HG03139 (cell line): ENCODE results near the gene BNC1.
"Not testable (repeated sequence)": the region's sequence is repeated elsewhere in the genome, so short reads cannot be mapped to it uniquely, and the experiment has no call there.

Experiments used
- ATAC-seq: cut with Tn5 transposase; IDR thresholded peaks from one replicate; pipeline ENCODE4 v1.9.1; 2021; ENCODE audit not compliant: unreplicated experiment

Gene BNC1

DNA sequence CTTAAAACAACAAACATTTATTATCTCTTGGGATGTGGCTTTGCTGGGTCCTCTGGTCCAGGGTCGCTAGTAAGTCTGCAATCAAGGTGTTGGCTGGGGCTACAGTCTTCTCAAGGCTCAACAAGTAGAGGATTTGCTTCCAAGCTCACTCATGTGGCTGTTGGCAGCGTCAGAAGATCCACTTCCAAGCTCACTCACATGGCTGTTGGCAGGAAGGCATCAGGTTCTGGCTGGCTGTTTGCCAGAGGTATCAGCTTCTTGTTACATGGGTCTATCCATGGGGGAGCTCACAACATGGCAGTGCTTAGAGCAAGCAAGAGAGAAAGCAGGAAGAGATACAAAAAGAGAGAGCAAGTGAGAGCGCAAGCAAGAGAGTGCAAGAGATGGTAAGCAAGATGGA, 15.0 kb upstream of the BNC1 start:
- no peak for ATAC-seq

DNA sequence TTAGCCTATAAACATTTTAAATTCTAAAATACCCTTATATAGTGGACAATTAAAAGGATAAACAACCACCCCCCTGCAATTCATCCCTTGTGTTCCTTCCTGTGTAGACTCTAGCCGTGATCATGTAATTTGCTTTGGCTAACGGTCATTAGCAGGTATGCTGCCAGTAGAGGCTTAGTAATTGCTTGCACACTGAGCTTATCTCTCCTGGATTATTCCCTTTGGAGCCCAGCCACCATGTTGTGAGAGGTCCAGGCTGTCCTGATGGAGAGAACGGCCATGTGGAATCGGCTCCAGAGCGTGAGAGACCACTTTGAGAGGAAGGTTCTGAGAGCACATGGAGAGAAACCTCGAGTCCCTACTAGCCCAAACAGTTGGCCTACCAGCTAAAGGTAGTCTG, 11.0 kb upstream of the BNC1 start:
- ATAC-seq = no peak

DNA sequence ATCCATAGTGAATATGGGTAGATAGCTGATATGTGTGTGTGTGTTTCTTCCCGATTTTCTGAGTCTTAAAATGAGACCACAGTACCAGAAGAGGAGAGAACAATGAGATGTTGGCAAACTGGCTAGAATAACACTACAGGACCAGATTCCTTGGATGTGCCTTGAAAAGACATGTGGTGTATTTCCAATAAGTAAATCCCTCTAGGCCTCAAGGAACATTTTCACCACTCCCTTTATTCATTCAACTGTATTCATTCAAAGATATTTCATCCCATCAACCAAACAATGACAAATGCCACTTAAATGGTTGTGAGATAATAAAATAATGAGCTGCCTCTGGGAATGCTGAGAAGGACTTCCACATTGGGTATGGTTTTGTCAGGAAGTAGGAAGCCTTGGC, 8.7 kb upstream of the BNC1 start:
- no peak for ATAC-seq

DNA sequence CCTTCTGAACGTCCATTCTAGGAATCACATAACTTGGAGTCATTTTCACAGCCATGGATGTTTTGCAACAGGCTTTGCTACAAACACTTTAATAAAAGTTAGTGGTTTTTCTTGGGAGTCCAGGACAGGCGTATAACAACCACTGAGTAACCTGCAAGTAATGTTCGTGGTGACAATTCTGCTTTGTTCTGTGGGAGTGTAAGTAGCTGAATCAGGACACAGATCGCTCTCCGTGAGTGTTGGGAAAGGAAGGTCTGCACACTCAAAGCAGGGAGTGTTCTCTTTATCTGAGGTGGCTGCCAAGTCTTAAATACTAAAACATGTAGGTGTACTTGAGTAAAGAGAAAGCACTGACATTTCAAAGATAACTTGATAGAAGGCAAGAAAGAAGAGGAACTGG, 7.9 kb upstream of the BNC1 start:
- ATAC-seq = no peak

DNA sequence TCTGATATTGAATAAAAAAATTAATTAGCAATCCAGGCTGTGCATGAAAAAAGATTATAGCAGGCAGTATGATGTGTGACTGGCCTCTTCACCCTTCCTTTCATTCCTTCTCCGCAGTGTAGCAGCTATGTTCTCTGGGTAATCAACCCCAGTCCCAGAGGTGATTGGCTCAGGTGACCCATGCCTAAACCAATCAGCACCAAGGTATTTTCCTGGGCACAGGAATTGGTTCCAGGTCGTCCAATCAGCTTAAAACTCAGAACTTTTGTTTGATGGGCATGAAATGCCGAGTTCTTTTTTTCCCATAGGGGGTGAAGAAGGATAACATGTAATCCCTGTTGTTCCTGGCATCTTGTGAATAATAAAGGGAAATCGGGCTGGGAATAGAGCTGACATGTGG, 5.8 kb upstream of the BNC1 start:
- ATAC-seq = no peak

DNA sequence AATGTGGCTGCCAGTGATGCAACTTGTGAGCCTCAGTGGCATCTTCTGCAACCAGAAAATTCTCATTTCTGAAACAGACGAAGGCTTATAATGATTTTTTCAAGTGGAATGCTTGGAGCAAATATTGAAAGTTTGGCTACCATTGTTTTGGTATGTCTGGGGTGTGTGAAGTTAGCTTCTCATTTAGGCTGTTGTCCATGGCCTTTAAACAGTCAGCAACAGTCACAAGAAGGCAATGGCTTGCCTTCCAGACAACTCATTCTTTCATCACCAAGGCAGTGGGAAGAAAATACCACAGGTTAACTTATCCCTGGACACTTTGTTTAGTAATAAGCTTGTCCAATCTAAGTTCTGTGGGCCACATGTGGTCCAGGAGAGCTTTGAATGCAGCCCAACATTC, 4.7 kb upstream of the BNC1 start:
- no peak for ATAC-seq

DNA sequence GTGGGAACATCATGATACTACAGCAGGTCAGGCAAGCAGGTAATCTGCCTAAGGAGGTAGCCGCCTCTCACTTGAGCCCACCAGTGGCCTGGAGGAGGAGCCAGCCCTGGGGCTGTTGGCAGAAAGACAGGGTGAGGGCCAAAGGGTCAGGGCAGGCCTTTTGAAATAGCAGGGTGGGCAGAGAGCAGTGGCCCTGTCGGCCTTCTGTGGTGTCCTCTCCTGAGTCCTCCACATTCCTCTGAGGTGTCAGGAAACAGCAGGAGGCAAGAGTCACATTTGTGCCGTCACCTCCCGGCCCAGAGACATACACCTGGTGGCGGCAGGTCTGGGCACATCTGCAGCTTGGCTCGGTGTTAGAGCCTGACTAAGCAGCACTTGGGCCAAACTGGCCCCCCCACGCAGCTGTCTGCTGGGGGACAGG, 3.9 kb upstream of the BNC1 start:
- ATAC-seq = no peak

DNA sequence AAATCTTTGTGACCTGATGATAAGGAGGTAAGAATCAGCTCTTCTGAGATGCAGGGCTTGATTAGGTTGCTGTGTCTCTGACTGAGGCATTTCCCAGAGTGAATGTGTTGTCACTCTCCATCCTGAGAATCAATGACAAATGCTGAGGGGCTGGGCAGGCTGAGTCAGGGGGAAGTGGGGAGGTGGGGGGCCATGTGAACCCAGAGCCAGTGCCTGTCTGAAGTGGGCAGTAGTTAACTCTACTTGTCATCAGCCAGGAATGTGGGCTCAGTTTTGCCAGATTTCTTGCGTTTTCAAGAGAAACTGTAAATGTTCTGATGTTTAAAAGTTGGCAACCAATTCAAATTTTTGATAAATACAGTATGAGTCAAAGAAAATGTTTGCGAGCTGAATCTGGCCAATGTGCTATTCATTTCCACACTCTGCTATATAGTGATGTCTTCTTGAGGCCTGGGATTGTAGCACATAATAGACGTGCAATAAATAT, 3.1 kb upstream of the BNC1 start:
- no peak for ATAC-seq

DNA sequence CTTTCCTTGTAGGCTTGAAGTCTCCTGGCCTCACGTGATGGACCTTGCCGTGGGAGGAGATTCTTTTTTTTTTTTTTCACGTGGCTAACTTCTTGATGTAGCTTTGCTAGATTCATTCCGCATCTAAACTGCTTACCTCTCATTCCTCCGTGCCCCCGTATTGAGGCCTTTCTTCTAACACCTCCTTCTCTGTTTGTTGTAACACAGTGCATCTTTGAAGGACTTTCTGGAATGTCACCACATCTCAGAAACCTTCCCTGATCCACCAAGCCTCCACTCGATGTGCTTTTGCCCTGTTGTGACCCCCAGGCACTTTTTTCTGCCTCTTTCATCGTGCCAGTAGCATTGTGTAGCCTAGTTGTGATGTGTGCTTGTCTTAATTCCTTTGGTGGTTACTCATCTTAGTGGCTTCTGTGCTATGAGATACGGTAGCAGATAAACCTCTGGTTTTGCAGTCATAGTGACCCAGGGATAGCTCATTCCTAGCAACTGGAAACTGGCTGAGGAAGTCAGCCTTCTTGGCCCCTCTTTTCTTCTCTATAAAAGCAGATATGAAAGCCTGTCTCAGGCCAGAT, 1.6 kb upstream of the BNC1 start:
- ATAC-seq = no peak

DNA sequence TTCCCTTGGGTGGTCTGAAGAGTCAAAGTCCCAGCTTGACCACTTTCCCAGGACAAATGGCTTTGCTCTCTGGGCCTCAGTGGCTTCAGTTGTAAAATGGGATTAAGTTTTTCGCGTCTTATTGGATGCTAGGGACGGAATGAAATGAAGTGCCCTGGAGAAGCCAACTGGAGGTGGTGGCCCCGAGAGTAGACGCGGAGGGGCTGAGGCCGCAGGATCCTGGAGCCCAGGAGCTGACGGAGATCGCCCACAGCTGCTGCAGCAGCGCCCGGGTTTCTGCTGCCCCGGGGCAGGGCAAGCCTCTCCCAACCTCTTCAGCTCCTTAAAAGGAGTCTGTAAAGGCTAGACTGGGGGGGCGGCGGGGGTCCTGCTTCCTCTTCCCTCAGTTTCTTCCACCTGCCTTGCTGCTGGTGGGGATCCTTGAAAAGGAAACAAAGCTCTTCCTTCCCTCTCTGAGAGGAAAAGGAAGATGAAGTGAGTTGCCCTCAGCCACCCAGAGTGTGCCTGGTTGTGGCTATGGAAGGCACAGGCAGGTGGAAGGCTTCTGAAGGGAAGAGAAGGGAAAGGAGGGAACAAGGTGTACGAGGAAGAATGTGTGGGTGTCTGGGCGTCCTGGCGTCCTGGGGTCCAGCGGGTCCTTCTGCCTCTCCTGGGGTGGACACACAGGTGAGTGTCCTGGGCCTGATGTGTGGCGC, 967 bp upstream of the BNC1 start:
- ATAC-seq = no peak

DNA sequence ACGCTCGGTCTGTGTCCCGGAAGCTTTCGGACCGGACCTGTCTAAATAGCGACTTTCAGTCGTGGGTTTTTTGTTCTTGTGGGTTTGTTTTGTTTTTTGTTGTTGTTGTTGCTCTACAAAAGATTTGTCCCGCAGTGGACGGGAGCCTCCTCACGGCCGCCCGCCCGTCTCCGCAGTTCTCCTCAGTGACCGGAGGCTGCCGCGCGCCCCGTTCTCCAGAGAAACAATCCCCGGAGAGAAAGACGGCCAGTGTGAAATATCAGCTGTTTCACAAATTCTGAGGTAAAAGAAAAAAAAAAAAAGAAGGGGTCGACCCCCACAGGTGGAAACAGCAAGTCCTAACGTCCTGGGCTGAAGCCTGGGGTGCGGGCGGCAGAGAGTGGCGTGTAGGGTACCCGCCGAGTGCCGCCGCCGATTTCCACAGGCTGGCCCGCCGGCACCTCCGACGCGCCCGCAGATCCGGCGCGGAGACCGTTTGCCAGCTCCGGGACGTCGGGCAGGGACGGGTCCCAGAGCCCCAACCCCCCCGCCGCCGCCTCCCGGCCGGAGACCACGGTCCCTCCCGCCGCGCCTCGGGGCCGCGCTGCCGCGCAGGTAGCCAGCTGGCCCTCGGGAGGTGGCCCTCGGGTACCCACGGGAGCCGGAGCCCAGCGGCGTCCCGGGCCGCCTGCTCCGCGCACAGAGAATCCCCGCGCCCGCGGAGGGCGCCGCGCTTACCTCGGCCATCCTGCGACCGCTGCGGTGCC, 478 bp downstream of the BNC1 start:
- ATAC-seq = no peak

DNA sequence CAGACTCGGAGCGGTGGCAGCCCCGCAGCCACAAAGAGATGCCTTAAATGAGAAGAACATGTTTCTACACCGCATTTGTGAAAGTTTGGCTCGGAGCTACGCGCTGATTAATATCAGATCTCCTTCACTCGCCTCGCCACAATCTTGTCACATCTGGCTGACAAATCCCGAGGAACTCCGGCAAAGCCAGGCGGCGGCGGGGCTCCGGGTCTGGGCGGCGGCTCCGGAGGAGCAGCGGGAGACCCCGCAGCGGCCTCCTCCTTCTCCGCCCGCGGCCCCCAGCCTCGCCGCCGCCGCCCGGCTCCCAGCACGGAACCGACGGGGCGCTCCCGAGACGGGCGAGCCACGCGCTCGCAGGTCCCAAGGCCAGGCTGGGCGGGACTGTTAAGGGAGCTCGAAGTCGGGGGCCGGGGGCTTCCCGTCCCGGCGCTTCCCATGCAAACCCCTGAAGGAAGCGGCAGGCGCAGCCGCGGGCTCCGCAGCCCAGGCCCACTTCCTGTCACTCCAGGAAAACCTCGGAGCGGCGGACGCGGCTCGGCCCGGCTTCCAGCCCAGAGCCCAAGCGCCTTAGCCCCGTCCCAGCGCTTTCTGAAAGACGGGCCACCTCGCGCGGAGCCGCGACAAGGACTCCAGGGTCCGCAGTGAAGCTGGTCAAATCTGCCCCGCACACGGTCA, 1.2 kb downstream of the BNC1 start:
- no peak for ATAC-seq

DNA sequence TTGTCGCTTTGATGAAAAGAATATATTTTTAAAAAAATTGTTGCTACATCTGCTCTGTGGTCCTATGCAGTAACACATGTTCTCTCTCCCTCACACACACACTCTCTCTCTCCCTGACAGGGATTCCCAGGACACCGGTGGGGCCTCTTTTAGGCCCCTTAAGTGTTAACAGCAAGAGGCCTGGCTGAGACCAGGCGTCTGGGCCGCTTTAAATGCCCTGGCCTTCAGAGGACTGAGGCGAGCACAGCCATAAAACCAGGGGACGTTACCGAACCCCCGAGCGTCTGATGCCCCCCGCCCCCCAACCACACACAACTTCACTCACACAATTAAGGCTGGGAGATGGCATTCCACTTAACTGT, 1.7 kb downstream of the BNC1 start:
- no peak for ATAC-seq

DNA sequence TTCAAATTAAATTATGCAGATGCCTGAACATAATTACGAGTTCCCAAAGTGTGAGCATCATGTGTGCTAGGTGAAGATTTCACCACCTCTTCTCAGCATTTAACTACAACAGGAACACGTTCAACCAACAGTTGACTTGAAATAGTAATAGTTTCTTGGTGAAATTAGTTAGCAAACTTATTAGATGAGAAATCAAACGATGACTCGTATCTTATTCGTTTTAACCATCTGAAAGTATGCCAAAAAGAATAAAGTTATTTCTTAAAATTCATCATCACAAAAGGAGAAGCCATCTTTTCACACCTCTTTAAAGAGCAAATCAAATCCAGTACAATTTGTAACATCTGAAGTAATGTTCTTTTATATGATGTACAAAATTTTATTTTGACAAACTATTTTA, 2.3 kb downstream of the BNC1 start:
- no peak for ATAC-seq

DNA sequence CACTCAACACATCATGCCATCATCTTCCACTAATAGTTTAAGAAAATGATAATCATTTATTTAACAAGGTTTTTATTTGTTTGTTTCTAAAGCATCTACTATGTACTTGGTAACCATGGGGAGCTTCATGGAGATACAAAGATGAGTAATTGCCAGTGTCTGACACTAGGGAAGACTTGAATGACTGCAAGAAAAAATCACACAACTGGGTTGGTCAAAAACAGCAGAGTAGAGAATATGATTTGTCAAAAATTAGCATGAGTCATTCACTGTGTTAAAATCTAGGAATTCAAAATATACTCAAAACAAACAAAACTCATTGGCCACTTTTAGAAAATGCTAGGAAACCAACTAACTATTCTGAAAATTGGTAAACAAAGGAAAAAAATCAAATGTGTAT, 6.3 kb downstream of the BNC1 start:
- ATAC-seq = no peak

DNA sequence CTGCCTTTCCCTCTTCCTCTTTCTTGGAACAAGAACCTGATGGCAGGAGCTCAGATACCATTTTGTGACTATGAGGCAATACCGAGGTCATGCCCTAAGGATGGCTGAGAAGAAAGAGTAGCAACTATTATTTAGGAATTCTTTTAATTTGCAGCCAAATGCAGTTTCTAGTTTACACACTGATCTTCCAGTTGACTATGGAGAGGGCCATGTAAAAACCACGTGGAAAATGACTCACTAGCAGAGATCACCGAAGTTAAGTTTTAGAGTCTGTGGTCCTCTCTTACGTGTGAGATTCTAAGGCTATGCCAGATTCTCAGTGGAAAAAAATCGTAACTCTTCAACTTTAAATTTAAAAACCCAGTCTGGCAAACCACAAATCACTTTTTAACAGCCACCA, 7.8 kb downstream of the BNC1 start:
- no peak for ATAC-seq

DNA sequence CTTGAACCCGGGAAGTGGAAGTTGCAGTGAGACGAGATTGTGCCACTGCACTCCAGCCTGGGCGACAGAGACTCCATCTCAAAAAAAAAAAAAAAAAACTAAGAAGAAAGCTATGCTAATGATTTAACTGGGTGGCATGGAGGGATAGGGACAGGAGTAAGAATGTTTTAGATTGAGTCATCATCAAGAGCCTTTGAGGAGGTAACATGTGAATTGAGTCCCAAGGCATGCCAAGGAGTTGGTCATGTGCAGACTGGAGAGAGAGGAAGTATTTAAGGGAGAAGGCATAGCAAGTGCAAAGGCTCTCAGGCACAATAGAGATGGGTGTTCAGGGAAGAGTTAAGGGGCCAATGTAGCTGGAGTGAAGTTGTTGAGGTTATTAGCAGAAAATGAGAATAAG, 9.1 kb downstream of the BNC1 start:
- ATAC-seq = no peak

DNA sequence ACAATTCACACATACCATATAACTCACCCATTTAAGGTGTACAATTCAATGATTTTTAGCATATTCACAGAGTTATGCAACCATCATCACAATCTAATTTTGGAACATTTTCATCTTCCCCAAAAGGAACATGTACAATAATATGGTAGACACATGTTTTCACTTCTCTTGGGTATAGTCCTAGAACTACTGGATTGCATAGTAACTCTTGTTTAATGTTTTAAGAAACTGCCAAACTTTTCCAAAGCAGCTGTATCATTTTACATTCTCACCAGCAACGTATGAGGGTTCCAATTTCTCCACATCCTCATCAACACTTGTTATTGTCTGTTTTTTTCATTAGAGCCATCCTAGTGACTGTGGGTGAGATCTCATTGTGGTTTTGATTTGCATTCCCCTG, 14.3 kb downstream of the BNC1 start:
- no peak for ATAC-seq

DNA sequence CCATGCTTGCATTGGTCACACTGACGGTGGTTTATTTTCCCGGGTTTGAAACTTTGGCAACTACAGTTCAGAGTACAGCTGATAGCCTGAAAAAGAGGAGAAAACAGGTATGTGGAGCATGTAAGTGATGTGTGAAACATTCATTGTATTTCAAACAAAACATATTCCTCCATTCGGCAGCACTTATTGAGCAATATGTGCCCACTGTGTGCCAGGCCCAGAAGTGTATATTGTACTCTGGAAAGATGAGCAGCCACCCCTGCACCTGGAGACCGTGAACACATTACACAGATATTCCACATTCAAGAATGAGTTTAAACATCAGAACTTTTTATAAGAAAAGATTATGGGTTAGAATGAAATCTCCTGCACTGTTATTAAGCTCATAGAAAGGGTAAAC, 16.3 kb downstream of the BNC1 start:
- no peak for ATAC-seq

DNA sequence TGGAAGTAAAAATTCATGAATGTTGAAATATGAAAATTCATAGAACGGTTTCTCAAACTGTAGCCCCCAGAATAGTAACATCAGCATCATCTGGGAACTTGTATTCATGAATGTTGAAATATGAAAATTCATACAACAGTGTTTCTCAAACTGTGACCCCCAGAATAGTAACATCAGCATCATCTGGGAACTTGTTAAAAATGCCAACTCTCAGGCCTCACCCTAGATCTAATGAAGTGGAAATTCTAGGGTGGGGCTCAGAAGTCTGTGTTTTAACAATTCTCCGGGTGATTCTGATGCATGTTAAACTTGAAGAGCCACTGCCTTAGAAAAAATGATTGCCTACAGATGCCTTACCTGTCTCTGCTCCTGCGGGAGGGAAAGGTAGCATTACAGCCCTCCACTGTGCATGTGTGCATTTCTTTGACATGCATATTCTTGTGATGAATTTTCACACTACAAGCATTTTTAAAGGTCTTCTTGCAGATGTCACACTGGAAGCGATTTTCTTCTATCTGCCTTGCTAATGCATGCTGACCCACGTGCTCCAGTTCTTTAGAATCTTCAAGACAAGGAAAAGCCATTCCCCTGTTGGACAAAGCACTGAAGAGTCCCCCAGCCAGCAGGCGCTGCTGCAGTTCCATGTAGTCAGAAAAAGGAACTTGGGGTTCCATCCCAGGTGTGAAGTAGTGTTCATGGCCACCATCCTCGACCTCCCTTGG, 21.7 kb downstream of the BNC1 start:
- ATAC-seq = no peak

DNA sequence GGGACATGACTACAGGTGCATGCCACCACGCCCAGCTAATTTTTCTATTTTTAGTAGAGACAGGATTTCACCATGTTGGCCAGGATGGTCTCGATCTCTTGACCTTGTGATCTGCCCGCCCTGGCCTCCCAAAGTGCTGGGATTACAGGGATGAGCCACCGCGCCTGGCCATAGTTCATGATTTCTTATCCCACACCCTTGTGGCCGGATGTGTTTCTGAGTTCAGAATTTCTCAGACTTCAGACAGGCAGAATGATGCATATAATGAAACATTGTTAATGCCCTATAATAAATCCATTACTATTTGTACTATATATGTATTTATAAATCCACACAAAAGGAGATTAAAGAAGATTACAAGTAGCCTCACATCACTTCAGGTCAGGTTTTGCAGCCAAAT, 22.3 kb downstream of the BNC1 start:
- not testable (repeated sequence) for ATAC-seq
